B cell (primary cell): ENCODE measurements around the gene GNS. TPM values are rescaled to one million over a fixed set of nuclear protein-coding genes. Genes with fewer than 3 reads are reported as not detected.

Experiments
- ATAC-seq: fragments of 200-7000 bp; cut with Tn5 transposase; one replicate; pipeline ENCODE4 v1.10.0; 2021; ENCODE audit warnings: low read depth, mild to moderate bottlenecking, moderate number of reproducible peaks, moderate library complexity
- CTCF ChIA-PET: fragments of 350-600 bp; sonication (Branson Sonifier 250); formaldehyde crosslinking; loops from one replicate; lab custom pipeline; 2021; ENCODE audit warnings: antibody characterized with exemption, inconsistent platforms; lab: Charles Lee
- POLR2A ChIA-PET: fragments of 350-600 bp; sonication (Branson Sonifier 250); formaldehyde crosslinking; loops from one replicate; lab custom pipeline; 2021; ENCODE audit warnings: antibody characterized with exemption; lab: Charles Lee
- DNase-seq: peaks from one replicate; pipeline ENCODE4 v3.0.0; 2013
- H2AFZ ChIP-seq: 2 replicates; pipeline ENCODE4 v1.6.1; 2012; ENCODE audit warnings: mild to moderate bottlenecking, low read depth, low read length; ENCODE audit not compliant: insufficient read depth, poor library complexity, severe bottlenecking
- H3K27ac ChIP-seq, 2 donors: 1 replicate in 1 of 2; 2 replicates in 1 of 2; pipeline ENCODE4 v1.5.1; 2012 to 2013; ENCODE audit warnings: low read length in 2 of 2, mild to moderate bottlenecking in 2 of 2, moderate library complexity in 1 of 2
- H3K27me3 ChIP-seq, 4 experiments: fragments of 200-600 bp in 1 of 4; sonication (generic) in 1 of 4; replicated peaks in 1 of 4; 1 replicate in 2 of 4; 2 replicates in 2 of 4; pipeline versions ENCODE4 v1.6.1 to v1.7.0; 2013 to 2016; ENCODE audit warnings: low read length in 3 of 4, mild to moderate bottlenecking in 2 of 4, mixed read lengths in 1 of 4, moderate library complexity in 1 of 4; ENCODE audit not compliant: insufficient read depth in 4 of 4, control insufficient read depth in 3 of 4; ENCODE audit errors: control extremely low read depth in 1 of 4
- H3K36me3 ChIP-seq, 2 experiments: replicated peaks in 1 of 2; 1 replicate in 1 of 2; 2 replicates in 1 of 2; pipeline versions ENCODE4 v1.6.1 to v1.7.1; 2013; ENCODE audit warnings: low read length in 1 of 2; ENCODE audit not compliant: insufficient read depth in 2 of 2, control insufficient read depth in 1 of 2; ENCODE audit errors: control extremely low read depth in 1 of 2, extremely low read depth in 1 of 2
- H3K4me1 ChIP-seq, 2 donors: fragments of 200-600 bp in 1 of 2; sonication (generic) in 1 of 2; 1 replicate in 1 of 2; 2 replicates in 1 of 2; pipeline versions ENCODE4 v1.5.1 to v1.6.1; 2013 to 2017; ENCODE audit warnings: low read length in 2 of 2; ENCODE audit not compliant: control insufficient read depth in 2 of 2, insufficient read depth in 2 of 2
- H3K4me2 ChIP-seq: replicated peaks from 2 replicates; pipeline ENCODE3; 2012; ENCODE audit warnings: mild to moderate bottlenecking, low read depth, low read length; ENCODE audit not compliant: poor library complexity, severe bottlenecking
- H3K4me3 ChIP-seq, 5 experiments: fragments of 200-600 bp in 1 of 5; sonication (generic) in 1 of 5; 1 replicate in 3 of 5; 2 replicates in 2 of 5; pipeline versions ENCODE4 v1.5.1 to v1.7.0; 2011 to 2016; ENCODE audit warnings: low read length in 4 of 5, mild to moderate bottlenecking in 4 of 5, low read depth in 2 of 5, control low read depth in 1 of 5, moderate library complexity in 1 of 5; ENCODE audit not compliant: insufficient read depth in 1 of 5; ENCODE audit errors: control extremely low read depth in 1 of 5, extremely low read depth in 1 of 5
- H3K79me2 ChIP-seq: fragments of 200-600 bp; sonication (generic); one replicate; pipeline ENCODE4 v1.6.0; 2016; ENCODE audit warnings: low read length; ENCODE audit not compliant: control insufficient read depth, insufficient read depth
- H3K9ac ChIP-seq: fragments of 200-600 bp; sonication (generic); 2 replicates; pipeline ENCODE4 v1.6.1; 2017; ENCODE audit warnings: mild to moderate bottlenecking, low read length, moderate library complexity
- H3K9me3 ChIP-seq, 3 donors: one replicate each; pipeline versions ENCODE4 v1.6.1 to v1.7.1; 2013; ENCODE audit warnings: low read length in 2 of 3; ENCODE audit not compliant: control insufficient read depth in 2 of 3, insufficient read depth in 1 of 3; ENCODE audit errors: control extremely low read depth in 1 of 3
- H4K20me1 ChIP-seq: 2 replicates; pipeline ENCODE4 v1.6.0; 2012; ENCODE audit warnings: mild to moderate bottlenecking, low read length; ENCODE audit not compliant: insufficient read depth, control insufficient read depth, poor library complexity, severe bottlenecking
- H3K27ac Mint-ChIP-seq: one replicate; pipeline ENCODE4 v1.8.0; 2021; ENCODE audit warnings: mixed read lengths
- H3K27me3 Mint-ChIP-seq: one replicate; pipeline ENCODE4 v1.8.0; 2021; ENCODE audit warnings: mixed read lengths
- H3K4me1 Mint-ChIP-seq: one replicate; pipeline ENCODE4 v1.8.0; 2021; ENCODE audit warnings: mixed read lengths
- H3K4me3 Mint-ChIP-seq: one replicate; pipeline ENCODE4 v1.8.0; 2021; ENCODE audit warnings: mixed read lengths
- H3K9me3 Mint-ChIP-seq: one replicate; pipeline ENCODE4 v1.8.0; 2022; ENCODE audit warnings: mixed read lengths; ENCODE audit not compliant: insufficient read depth
- CTCF ChIP-seq: fragments of 200-600 bp; IDR thresholded peaks from one replicate; pipeline ENCODE4 v1.8.0; 2022; ENCODE audit warnings: antibody characterized with exemption, mild to moderate bottlenecking
- EZH2 ChIP-seq: IDR thresholded peaks from 2 replicates; pipeline ENCODE4 v1.6.1; 2012; ENCODE audit warnings: borderline replicate concordance, low read depth, mild to moderate bottlenecking, moderate library complexity, low read length; ENCODE audit not compliant: insufficient read depth, poor library complexity, severe bottlenecking
- WGBS: methylation state at CpG from one replicate; pipeline ENCODE4 v1.1.5; 2013; ENCODE audit warnings: missing lambda C conversion rate; ENCODE audit not compliant: insufficient coverage; 5-methylcytosine and 5-hydroxymethylcytosine counted together
- intact Hi-C: fragments of 100-400 bp; cut with micrococcal nuclease; formaldehyde crosslinking; loops from one replicate; pipeline ENCODE4 v1.10.0; 2022
- polyA plus RNA-seq: library from polyadenylated mRNA; depleted of rRNA; stranded (reverse); fragments of >200 nt; gene quantifications from 2 replicates; pipeline ENCODE4 v1.2.3, GENCODE V29; 2012
- total RNA-seq, 2 donors: library from RNA; stranded (reverse); fragments of 120-200 nt in 1 of 2; gene quantifications; 1 replicate in 1 of 2; 2 replicates in 1 of 2; pipeline versions ENCODE4 v1.2.3 to v1.2.4, GENCODE V29; 2013 to 2022

The GNS gene
- total and polyA plus RNA-seq, 2 donors (not counting 1 experiment from before 2014, with no cell fraction given) = 7.0 to 26.7 TPM

GRCh38 chr12:64674367-64674922 is 84.8 kb downstream of the GNS start:
- peak overlapping the region; percentile 37 to 76 for H3K27ac ChIP-seq
- H3K27me3 ChIP-seq = no peaks in the 10 kb centered on the region
- Mint-ChIP-seq H3K9me3 (no peaks in the 10 kb centered on the region), H3K4me1 (peaks cover 86% of the 10 kb centered on the region), H3K27me3 (no peaks in the 10 kb centered on the region), H3K27ac (peak overlapping the region; percentile 94), H3K4me3 (peak overlapping the region; percentile 82)
- intact Hi-C loops = no loop called here
- ATAC-seq (no peak), DNase-seq (peak; percentile 18)
- H3K9ac ChIP-seq = peak overlapping the region; percentile 14
- peak overlapping the region in 1 of 5 experiments; percentile 36 for H3K4me3 ChIP-seq
- H3K79me2 ChIP-seq = peaks cover 97% of the 10 kb centered on the region
- WGBS = 67% methylated on average over 9 of the region's 10 CpGs
- peak overlapping the region; percentile 56 for H3K4me2 ChIP-seq
- POLR2A ChIA-PET = interaction anchor here (1.3 kb wide), 1 partner anchor 63 kb away, joined by 3 read pairs; no protein-coding TSS in a partner anchor
- H3K36me3 ChIP-seq = no peaks in the 10 kb centered on the region
- peaks cover 87 to 95% of the 10 kb centered on the region in 2 donors for H3K4me1 ChIP-seq
- CTCF ChIA-PET = interaction anchor here (1.0 to 2.1 kb wide), 2 partner anchors 23 to 85 kb away, joined by 3 to 7 read pairs; no protein-coding TSS in a partner anchor
- no peak overlapping the region for H2AFZ ChIP-seq
- peaks cover 23% of the 10 kb centered on the region for H4K20me1 ChIP-seq
- H3K9me3 ChIP-seq = no peaks in the 10 kb centered on the region
- no peak for TF ChIP-seq EZH2
- no peak for TF ChIP-seq CTCF

GRCh38 chr12:64673490-64674169 is 85.6 kb downstream of the GNS start:
- H3K4me3 ChIP-seq = no peak overlapping the region
- no peaks in the 10 kb centered on the region for H3K27me3 Mint-ChIP-seq
- ChIA-PET CTCF (interaction anchor here (2.1 kb wide), 1 partner anchor 24 kb away, joined by 7 read pairs; no protein-coding TSS in a partner anchor), POLR2A (interaction anchor here (1.3 kb wide), 1 partner anchor 63 kb away, joined by 3 read pairs; no protein-coding TSS in a partner anchor)
- H3K4me3 Mint-ChIP-seq = peak overlapping the region; percentile 82
- WGBS = 80% methylated on average over 3 of the region's 9 CpGs
- ATAC-seq (no peak), DNase-seq (peak; percentile 6)
- H4K20me1 ChIP-seq = peaks cover 24% of the 10 kb centered on the region
- H2AFZ ChIP-seq = no peak overlapping the region
- H3K36me3 ChIP-seq = no peaks in the 10 kb centered on the region
- H3K9me3 ChIP-seq = no peaks in the 10 kb centered on the region
- H3K9ac ChIP-seq = no peak overlapping the region
- H3K4me1 ChIP-seq = peaks cover 86 to 95% of the 10 kb centered on the region in 2 donors
- H3K79me2 ChIP-seq = peaks cover 89% of the 10 kb centered on the region
- intact Hi-C loops = no loop called here
- H3K27ac Mint-ChIP-seq = peak overlapping the region; percentile 94
- no peak for TF ChIP-seq EZH2
- no peak for TF ChIP-seq CTCF
- no peaks in the 10 kb centered on the region for H3K27me3 ChIP-seq
- peaks cover 89% of the 10 kb centered on the region for H3K4me1 Mint-ChIP-seq
- H3K4me2 ChIP-seq = peak overlapping the region; percentile 58
- H3K9me3 Mint-ChIP-seq = no peaks in the 10 kb centered on the region
- peak overlapping the region in 1 of 2 donors; percentile 76 for H3K27ac ChIP-seq
